HG03457 (cell line): ENCODE results near the gene LBX2.
"Not testable (repeated sequence)": the region's sequence is repeated elsewhere in the genome, so short reads cannot be mapped to it uniquely, and the experiment has no call there.

Source experiments
- ATAC-seq: cut with Tn5 transposase; IDR thresholded peaks from one replicate; pipeline ENCODE4 v1.9.1; 2021; ENCODE audit warnings: moderate number of reproducible peaks; ENCODE audit not compliant: unreplicated experiment

Gene LBX2

GRCh38 chr2:74486141-74486540 is 13.3 kb downstream of the LBX2 start:
- ATAC-seq, result no peak

DNA sequence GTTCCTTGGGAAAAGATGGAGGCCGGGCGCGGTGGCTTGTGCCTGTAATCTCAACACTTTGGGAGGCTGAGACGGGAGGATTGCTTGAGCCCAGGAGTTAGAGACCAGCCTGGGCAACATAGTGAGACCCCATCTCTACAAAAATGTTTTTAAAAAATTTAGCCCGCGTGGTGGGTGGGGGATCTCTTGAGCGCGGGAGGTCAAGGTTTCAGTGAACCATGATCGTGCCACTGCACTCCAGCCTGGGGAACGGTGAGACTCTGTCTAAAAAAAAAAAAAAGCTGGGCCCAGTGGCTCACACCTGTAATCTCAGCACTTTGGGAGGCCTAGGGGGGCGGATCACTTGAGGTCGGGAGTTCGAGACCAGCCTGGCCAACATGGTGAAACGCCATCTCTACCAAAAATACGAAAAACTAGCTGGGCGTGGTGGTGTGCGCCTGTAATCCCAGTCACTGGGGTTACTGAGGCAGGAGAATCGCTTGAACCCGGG is 15.7 kb downstream of the LBX2 start:
- ATAC-seq, result not testable (repeated sequence)

DNA sequence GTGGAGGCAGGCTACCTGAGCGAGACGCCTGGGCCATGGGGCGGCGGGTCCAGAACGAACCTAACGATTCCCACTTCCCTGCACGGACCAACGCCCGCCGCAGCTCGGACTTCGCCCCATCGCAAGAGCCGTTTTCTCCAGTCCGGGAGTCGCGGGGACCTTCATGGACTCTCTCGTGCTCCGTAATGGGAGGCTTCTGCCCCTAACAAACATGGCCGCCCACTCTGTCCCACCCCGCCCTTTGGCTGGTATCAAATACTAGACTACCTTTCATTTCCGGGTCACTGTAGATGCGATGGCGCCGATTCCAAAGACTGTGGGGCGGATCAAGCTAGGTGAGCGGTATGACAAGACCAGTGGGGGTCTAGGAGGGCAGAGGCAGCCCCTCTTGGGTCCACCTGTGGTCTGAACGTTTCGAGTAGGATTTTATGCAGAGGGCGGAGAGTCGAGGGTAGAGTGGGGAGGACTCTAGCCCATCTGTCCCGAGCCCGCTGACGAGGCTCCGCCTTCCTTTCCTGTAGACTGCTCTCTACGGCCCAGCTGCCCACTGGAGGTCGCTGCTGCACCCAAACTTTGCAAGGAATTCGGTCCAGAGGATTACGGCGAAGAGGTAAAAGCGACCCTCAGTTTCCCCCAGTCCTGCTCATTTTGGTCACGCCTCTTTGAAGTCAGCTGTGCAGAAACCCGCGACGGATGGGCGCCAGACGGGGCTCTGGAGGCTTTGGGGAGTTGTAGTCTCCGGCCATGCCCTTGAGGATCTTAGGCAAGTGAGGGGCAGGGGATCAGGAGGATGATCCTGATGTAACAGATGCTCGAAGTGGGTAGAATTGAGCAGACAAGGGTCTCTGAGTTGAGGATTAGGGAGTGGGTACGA is 16.4 kb downstream of the LBX2 start, which contains the start of the genes CCDC142 and TTC31:
Gene CCDC142, minus strand, starts transcription at position 198 of the 874 bp plus-strand sequence. Its CDS starts 161 bp downstream, at position 37.
Gene TTC31, plus strand, starts transcription at position 281 of the 874 bp plus-strand sequence. Its CDS starts 15 bp downstream, at position 296.
- peak; percentile 61 for ATAC-seq

- peak; percentile 38 for ATAC-seq
These were observed 17.2 kb downstream of the LBX2 start for GRCh38 chr2:74481961-74482800.

DNA sequence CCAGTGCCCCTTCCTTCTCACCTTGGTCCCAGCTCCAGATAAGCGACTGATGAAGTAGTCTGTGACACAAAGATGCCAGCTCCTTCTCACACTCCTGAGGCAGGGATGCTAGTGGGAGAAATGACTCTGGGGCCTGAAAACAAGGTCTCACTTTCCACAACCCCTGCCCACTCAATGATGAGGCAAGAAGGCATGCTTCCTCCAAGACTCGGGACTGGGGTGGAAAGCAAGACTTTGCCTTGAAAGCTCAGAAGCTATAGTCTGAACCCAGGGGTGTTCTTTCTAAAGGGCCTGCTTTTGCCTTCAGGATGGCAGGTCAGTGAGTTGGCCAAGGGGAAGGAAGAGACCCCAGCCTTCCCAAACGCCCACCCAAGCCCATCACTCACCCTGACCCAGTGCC is 18.0 kb downstream of the LBX2 start:
- no peak for ATAC-seq

GRCh38 chr2:74474899-74475298 is 24.5 kb downstream of the LBX2 start:
- ATAC-seq, result no peak

DNA sequence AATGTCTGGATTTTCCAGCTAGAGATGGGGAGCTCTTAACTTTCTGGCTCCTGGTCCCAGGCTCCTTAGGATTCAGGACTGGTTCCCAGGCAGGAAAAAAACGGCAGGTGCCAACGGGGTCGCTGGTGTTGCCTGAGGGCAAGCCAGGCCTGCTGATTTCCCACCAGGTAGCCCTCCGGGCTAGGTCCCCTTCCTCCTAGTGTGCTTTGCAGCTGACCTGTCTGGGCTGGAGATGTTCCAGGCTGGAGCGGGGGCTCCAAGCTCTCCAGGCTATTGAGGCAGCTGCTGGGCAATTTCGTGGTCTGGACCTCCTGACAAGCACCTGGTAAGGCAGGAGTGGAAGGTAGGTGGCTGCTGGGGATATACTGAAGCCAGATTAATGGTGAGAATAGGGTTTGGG is 24.9 kb downstream of the LBX2 start:
- ATAC-seq, result no peak

DNA sequence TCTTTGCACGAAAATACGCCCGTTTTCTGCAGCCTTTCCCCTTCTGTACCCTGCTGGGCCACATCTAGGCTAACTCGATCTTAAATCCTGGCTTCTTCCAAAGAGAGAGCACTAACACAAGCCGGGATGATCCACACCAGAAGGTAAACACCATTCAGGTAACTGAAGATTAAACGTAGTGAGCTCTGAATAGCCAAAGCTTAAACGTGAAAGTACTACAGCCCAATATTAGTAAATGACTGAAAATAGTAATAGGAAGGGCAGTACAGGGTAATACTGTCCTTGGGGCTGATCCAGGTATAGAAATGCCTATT is 26.5 kb downstream of the LBX2 start:
- ATAC-seq, result no peak

DNA sequence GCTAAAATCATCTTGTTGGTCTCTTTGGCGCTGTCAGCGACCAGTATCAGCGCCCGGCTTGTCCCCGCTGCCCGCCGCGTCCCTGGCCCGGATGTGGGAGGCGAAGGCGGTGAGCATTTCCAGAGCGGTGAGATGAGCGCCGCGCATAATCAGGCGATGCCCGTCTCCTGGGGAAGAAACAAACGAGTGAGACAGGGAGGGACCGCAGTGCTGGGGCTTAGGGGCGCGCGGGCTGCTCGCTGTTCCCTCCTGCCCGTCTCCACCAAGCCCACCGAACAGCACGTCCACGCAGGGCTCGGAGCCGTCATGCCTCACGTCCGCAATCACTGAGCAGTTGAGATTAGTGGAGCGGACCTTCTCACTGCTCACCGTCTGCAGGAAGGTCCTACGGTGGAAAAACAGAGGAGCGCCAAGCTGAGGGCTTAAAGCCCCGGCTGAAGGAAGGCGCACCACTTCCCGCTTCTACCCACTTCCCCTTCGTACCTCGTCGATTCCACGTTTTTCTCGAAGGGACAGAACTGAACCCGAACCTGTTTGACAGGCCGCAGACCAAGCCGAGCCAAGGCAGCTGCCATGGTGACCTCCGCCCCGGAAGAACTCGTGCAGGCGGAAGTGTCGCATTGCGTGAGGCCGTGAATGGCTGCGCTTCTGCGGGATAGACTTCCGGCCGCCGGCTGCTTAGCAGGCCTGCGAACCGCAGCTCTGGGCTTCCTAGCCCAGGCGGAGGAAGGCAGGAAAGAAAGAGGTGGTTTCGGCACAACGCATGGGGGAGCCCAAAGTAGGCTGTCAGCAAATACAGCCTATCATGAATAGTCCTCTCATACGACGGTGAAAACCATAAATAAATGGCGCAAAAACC is 27.1 kb downstream of the LBX2 start, which contains the start of gene MRPL53:
Gene MRPL53, minus strand, starts transcription at position 595 of the 859 bp plus-strand sequence. Its CDS starts 20 bp downstream, at position 575.
- ATAC-seq, result peak; percentile 68

- no peak for ATAC-seq
These were observed 27.9 kb downstream of the LBX2 start for GRCh38 chr2:74471332-74472065.

DNA sequence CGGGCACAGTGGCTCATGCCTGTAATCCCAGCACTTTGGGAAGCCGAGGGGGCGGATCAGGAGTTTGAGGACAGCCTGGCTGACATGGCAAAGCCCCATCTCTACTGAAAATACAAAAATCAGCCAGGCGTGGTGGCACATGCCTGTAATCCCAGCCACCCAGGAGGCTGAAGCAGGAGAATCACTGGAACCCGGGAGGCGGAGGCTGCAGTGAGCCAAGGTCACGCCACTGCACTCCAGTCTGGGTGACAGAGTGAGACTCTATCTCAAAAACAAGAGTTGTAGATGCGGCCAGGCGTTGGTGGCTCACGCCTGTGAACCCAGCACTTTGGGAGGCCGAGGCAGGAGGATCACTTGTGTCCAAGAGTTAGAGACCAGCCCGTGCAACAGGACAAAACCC is 28.7 kb downstream of the LBX2 start:
- ATAC-seq, result not testable (repeated sequence)

DNA sequence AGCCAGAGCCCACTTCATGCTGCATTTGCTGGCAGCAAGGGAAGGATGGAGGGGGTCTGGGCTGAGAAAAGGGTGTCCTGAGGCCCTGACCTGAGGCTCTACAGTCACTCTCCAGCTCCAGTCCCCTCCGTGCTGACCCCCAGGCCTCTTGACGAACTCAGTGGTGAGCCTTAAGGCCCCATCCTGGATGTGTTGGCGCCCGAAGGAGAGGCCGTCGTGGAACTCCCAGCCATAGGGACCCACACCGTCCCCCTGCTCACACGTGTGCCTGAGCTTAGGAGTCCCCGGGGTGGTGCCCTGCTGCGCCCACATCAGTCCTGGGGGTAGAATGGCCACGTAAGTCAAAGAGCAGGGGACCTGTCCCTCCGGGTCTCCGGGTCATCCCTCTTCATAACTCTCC is 35.0 kb downstream of the LBX2 start:
- no peak for ATAC-seq

GRCh38 chr2:74462786-74463105 is 36.7 kb downstream of the LBX2 start:
- ATAC-seq, result no peak

DNA sequence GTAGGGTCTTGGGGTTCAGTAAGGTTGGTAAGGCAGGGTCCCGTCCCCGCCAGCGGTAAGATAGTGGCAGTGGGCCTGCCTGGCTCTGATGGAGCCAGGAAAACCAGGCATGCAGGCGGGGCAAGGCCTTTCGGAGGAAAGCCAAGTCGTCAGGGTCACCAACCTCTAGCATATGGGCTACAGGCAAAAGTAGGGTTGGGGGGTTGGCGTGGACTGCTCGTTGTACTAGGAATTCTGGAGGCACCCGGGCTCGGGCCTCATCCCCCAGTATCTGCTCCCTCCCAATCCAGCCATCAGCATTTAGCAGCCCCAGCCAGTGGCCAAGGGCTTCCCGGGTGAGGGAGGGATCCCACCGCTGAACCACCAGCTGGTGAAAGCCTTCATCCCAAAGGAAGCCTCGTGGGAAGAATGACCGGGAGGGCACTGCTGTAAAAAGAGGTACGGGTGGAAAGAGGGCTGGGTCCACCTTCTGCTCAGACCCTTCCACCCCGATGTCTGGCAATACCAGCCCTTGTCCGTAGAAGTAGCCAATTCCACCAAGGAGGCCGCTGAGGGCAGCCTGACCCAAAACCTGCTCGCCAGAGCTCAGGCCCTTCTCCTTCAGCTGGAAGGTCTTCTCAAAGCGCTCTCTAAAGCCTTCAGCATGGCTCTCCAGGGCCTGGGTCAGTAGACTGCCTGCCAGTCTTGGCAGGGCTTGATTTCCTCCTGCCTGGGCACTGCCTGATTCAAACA is 37.2 kb downstream of the LBX2 start:
- no peak for ATAC-seq

GRCh38 chr2:74461187-74462053 is 38.0 kb downstream of the LBX2 start:
- ATAC-seq, result no peak

DNA sequence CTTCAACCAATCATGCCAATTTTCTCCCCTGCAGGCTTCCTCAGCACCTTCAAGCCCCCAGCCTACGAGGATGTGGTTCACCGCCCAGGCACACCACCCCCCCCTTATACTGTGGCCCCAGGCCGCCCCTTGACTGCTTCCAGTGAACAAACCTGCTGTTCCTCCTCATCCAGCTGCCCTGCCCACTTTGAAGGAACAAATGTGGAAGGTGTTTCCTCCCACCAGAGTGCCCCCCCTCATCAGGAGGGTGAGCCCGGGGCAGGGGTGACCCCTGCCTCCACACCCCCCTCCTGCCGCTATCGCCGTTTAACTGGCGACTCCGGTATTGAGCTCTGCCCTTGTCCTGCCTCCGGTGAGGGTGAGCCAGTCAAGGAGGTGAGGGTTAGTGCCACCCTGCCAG is 39.2 kb downstream of the LBX2 start:
- ATAC-seq, result not testable (repeated sequence)

- ATAC-seq, result not testable (repeated sequence)
These were observed 39.8 kb downstream of the LBX2 start for GRCh38 chr2:74459503-74460118.

DNA sequence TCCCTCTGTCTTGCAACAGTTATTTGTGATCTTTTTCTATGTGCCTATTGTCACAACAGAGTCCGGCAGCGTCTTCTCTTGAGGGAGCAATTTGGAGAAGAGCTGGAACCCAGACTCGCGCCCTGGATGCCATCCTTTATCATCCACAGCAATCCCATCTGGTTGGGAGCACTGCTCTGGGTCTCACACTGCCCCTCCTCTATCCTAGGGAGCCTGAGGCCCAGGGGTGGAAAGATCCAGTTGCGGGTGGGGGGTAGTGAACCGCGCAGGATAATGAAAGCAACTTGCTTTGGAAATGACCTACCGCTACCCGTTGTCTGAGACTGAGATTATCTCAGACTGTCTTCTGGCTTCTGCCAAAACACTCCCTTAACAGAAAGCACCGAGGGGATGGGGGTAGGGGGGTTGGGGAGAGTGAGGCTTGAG is 40.5 kb downstream of the LBX2 start:
- no peak for ATAC-seq
